HG02763 (cell line): ENCODE data around the gene CTSC.
"Not testable (repeated sequence)": the region's sequence is repeated elsewhere in the genome, so short reads cannot be mapped to it uniquely, and the experiment has no call there.

Source experiments
- ATAC-seq: cut with Tn5 transposase; IDR thresholded peaks from one replicate; pipeline ENCODE4 v1.9.1; 2021; ENCODE audit warnings: mild to moderate bottlenecking, moderate library complexity; ENCODE audit not compliant: unreplicated experiment

Gene CTSC

GRCh38 chr11:88322881-88323280 lies 14.7 kb downstream of the CTSC start:
- not testable (repeated sequence) for ATAC-seq

- ATAC-seq, result not testable (repeated sequence)
Observed at GRCh38 chr11:88321412-88321811, 16.1 kb downstream of the CTSC start.

- ATAC-seq, result no peak
Observed at GRCh38 chr11:88320149-88320559, 17.4 kb downstream of the CTSC start.

GRCh38 chr11:88318017-88318416 lies 19.5 kb downstream of the CTSC start:
- no peak for ATAC-seq

- no peak for ATAC-seq
Observed at GRCh38 chr11:88317536-88317935, 20.0 kb downstream of the CTSC start.

- no peak for ATAC-seq
Observed at GRCh38 chr11:88315981-88316441, 21.5 kb downstream of the CTSC start.

- no peak for ATAC-seq
Observed at GRCh38 chr11:88315015-88315414, 22.5 kb downstream of the CTSC start.

- no peak for ATAC-seq
Observed at GRCh38 chr11:88313441-88313840, 24.1 kb downstream of the CTSC start.

GRCh38 chr11:88312628-88313027 lies 24.9 kb downstream of the CTSC start:
- no peak for ATAC-seq

GRCh38 chr11:88310246-88310645 lies 27.3 kb downstream of the CTSC start:
- no peak for ATAC-seq

- ATAC-seq, result no peak
Observed at GRCh38 chr11:88308576-88308975, 29.0 kb downstream of the CTSC start.

GRCh38 chr11:88307749-88308425 lies 29.6 kb downstream of the CTSC start:
- peak; percentile 52 for ATAC-seq

- no peak for ATAC-seq
Observed at GRCh38 chr11:88306785-88307184, 30.8 kb downstream of the CTSC start.

- ATAC-seq, result no peak
Observed at GRCh38 chr11:88305430-88305829, 32.1 kb downstream of the CTSC start.

- no peak for ATAC-seq
Observed at GRCh38 chr11:88304352-88304751, 33.2 kb downstream of the CTSC start.

- ATAC-seq, result no peak
Observed at GRCh38 chr11:88303037-88303436, 34.5 kb downstream of the CTSC start.

- ATAC-seq, result peak; percentile 42
Observed at GRCh38 chr11:88301488-88302140, 35.9 kb downstream of the CTSC start.

- ATAC-seq, result peak; percentile 79
Observed at GRCh38 chr11:88300888-88301487, 36.5 kb downstream of the CTSC start.

- ATAC-seq, result no peak
Observed at GRCh38 chr11:88297863-88298262, 39.7 kb downstream of the CTSC start.

GRCh38 chr11:88297421-88297820 lies 40.1 kb downstream of the CTSC start:
- ATAC-seq, result no peak

GRCh38 chr11:88295028-88295427 lies 42.5 kb downstream of the CTSC start:
- no peak for ATAC-seq

- no peak for ATAC-seq
Observed at GRCh38 chr11:88293931-88294330, 43.6 kb downstream of the CTSC start.
